OCI-LY3 (cell line): ENCODE results near the gene KRTAP29-1.

Source experiments
- H2AFZ ChIP-seq: fragments of 200-600, 300-600 bp; shearing (Covaris generic); 2 replicates; pipeline ENCODE4 v1.6.0; 2014; ENCODE audit warnings: antibody characterized with exemption, low read depth, low read length
- H3K27ac ChIP-seq: fragments of 200-600, 300-600 bp; sonication (generic); 2 replicates; pipeline ENCODE4 v1.5.1; 2014; ENCODE audit warnings: mild to moderate bottlenecking, low read length, moderate library complexity, mixed read lengths
- H3K27me3 ChIP-seq: fragments of 200-600, 300-600 bp; sonication (generic); 2 replicates; pipeline ENCODE4 v1.6.1; 2014; ENCODE audit warnings: low read depth, low read length, mixed read lengths
- H3K36me3 ChIP-seq: fragments of 200-600, 300-600 bp; sonication (generic); replicated peaks from 2 replicates; pipeline ENCODE3; 2014; ENCODE audit warnings: low read depth, low read length, mixed read lengths
- H3K4me1 ChIP-seq: fragments of 300-600, 200-600 bp; sonication (generic); 2 replicates; pipeline ENCODE4 v1.6.1; 2014; ENCODE audit warnings: low read length, mixed read lengths
- H3K4me2 ChIP-seq: fragments of 200-600, 300-600 bp; sonication (generic); 2 replicates; pipeline ENCODE4 v1.6.1; 2014; ENCODE audit warnings: low read length, mixed read lengths
- H3K4me3 ChIP-seq: fragments of 300-600, 200-600 bp; sonication (generic); 2 replicates; pipeline ENCODE4 v1.5.1; 2014; ENCODE audit warnings: antibody characterized with exemption, mild to moderate bottlenecking, low read length, moderate library complexity
- H3K79me2 ChIP-seq: fragments of 300-600, 200-600 bp; shearing (Covaris generic); 2 replicates; pipeline ENCODE4 v1.6.1; 2014; ENCODE audit warnings: mild to moderate bottlenecking, low read length, mixed read lengths
- H3K9ac ChIP-seq: fragments of 300-600, 200-600 bp; shearing (Covaris generic); 2 replicates; pipeline ENCODE4 v1.6.0; 2014; ENCODE audit warnings: mild to moderate bottlenecking, low read length, moderate library complexity
- H3K9me3 ChIP-seq: fragments of 200-600, 300-600 bp; shearing (Covaris generic); 2 replicates; pipeline ENCODE4 v1.6.1; 2014; ENCODE audit warnings: low read length, mixed read lengths; ENCODE audit not compliant: insufficient read depth
- H4K20me1 ChIP-seq: fragments of 200-600, 300-600 bp; sonication (generic); 2 replicates; pipeline ENCODE4 v1.6.1; 2016; ENCODE audit warnings: low read length, mixed read lengths; ENCODE audit not compliant: insufficient read depth
- CTCF ChIP-seq: fragments of 200-600, 300-600 bp; sonication (generic); IDR thresholded peaks from 2 replicates; pipeline ENCODE4 v1.5.1; 2014; ENCODE audit warnings: antibody characterized with exemption, low read length, low read depth
- EZH2phosphoT487 ChIP-seq: fragments of 200-600 bp; shearing (Covaris generic); IDR thresholded peaks from 2 replicates; pipeline ENCODE4 v1.6.1; 2018; ENCODE audit warnings: antibody characterized with exemption, mixed run types, low read depth

KRTAP29-1 gene

GRCh38 chr17:41301204-41301790 lies 1.4 kb downstream of the KRTAP29-1 start:
- TF ChIP-seq EZH2phosphoT487, result no peak
- no peak for TF ChIP-seq CTCF
- H3K9me3 ChIP-seq, result no peaks in the 10 kb centered on the region
- H3K27me3 ChIP-seq, result peaks cover 8% of the 10 kb centered on the region; the same call in 1 of the 2 replicates
- H3K27ac ChIP-seq, result no peak overlapping the region
- H3K9ac ChIP-seq, result no peak overlapping the region
- H2AFZ ChIP-seq, result no peak overlapping the region
- H3K79me2 ChIP-seq, result no peaks in the 10 kb centered on the region
- H3K4me1 ChIP-seq, result no peaks in the 10 kb centered on the region
- no peaks in the 10 kb centered on the region for H3K36me3 ChIP-seq
- no peaks in the 10 kb centered on the region for H4K20me1 ChIP-seq
- no peak overlapping the region for H3K4me3 ChIP-seq
- no peak overlapping the region for H3K4me2 ChIP-seq

GRCh38 chr17:41298458-41299135 lies 4.1 kb downstream of the KRTAP29-1 start:
- no peak overlapping the region for H3K9ac ChIP-seq
- no peaks in the 10 kb centered on the region for H3K4me1 ChIP-seq
- no peak overlapping the region for H3K27ac ChIP-seq
- no peaks in the 10 kb centered on the region for H4K20me1 ChIP-seq
- no peaks in the 10 kb centered on the region for H3K79me2 ChIP-seq
- H3K9me3 ChIP-seq, result no peaks in the 10 kb centered on the region
- H3K4me2 ChIP-seq, result no peak overlapping the region
- H3K36me3 ChIP-seq, result no peaks in the 10 kb centered on the region
- TF ChIP-seq EZH2phosphoT487 (no peak), CTCF (no peak)
- H2AFZ ChIP-seq, result no peak overlapping the region
- no peak overlapping the region for H3K4me3 ChIP-seq
- H3K27me3 ChIP-seq, result peaks cover 18% of the 10 kb centered on the region

- no peak for TF ChIP-seq EZH2phosphoT487
- TF ChIP-seq CTCF, result no peak
- H3K9ac ChIP-seq, result no peak overlapping the region
- H3K4me3 ChIP-seq, result no peak overlapping the region
- H3K79me2 ChIP-seq, result no peaks in the 10 kb centered on the region
- H3K4me1 ChIP-seq, result no peaks in the 10 kb centered on the region
- no peaks in the 10 kb centered on the region for H3K36me3 ChIP-seq
- H4K20me1 ChIP-seq, result no peaks in the 10 kb centered on the region
- H3K4me2 ChIP-seq, result no peak overlapping the region
- H3K9me3 ChIP-seq, result no peaks in the 10 kb centered on the region
- no peak overlapping the region for H3K27ac ChIP-seq
- peaks cover 19% of the 10 kb centered on the region for H3K27me3 ChIP-seq
- H2AFZ ChIP-seq, result no peak overlapping the region
Observed at GRCh38 chr17:41296846-41297245, 5.8 kb downstream of the KRTAP29-1 start.

- no peak overlapping the region for H3K27ac ChIP-seq
- H4K20me1 ChIP-seq, result no peaks in the 10 kb centered on the region
- no peak overlapping the region for H3K4me2 ChIP-seq
- peaks cover 22% of the 10 kb centered on the region for H3K27me3 ChIP-seq
- no peaks in the 10 kb centered on the region for H3K9me3 ChIP-seq
- H3K79me2 ChIP-seq, result no peaks in the 10 kb centered on the region
- H3K9ac ChIP-seq, result no peak overlapping the region
- H3K36me3 ChIP-seq, result no peaks in the 10 kb centered on the region
- H3K4me1 ChIP-seq, result no peaks in the 10 kb centered on the region
- no peak overlapping the region for H2AFZ ChIP-seq
- no peak overlapping the region for H3K4me3 ChIP-seq
- TF ChIP-seq CTCF (no peak), EZH2phosphoT487 (no peak)
Observed at GRCh38 chr17:41294016-41294415, 8.6 kb downstream of the KRTAP29-1 start.
